Right atrium auricular region (tissue), 2 donors: ENCODE results near the gene AGRN. TPM values are rescaled to one million over a fixed set of nuclear protein-coding genes. Genes with fewer than 3 reads are reported as not detected.

Source experiments
- DNase-seq: peaks from one replicate; pipeline ENCODE4 v3.0.0-alpha.2; 2019; ENCODE audit warnings: low spot score
- H3K27ac ChIP-seq, 2 donors: fragments of 200-600 bp; sonication (generic); 1 replicate in 1 of 2; 2 replicates in 1 of 2; pipeline ENCODE4 v1.5.1; 2016 to 2019
- H3K27me3 ChIP-seq, 2 donors: fragments of 200-600 bp; sonication (generic); one replicate each; pipeline versions ENCODE4 v1.5.1 to v1.6.0; 2017 to 2019
- H3K36me3 ChIP-seq: fragments of 200-600 bp; sonication (generic); one replicate; pipeline ENCODE4 v1.5.1; 2016
- H3K4me1 ChIP-seq, 2 donors: fragments of 200-600 bp; sonication (generic); one replicate each; pipeline versions ENCODE4 v1.5.1 to v1.6.0; 2017 to 2019
- H3K4me3 ChIP-seq, 2 donors: fragments of 200-600 bp; sonication (generic); 1 replicate in 1 of 2; 2 replicates in 1 of 2; pipeline ENCODE4 v1.5.1; 2017 to 2019; ENCODE audit warnings: mild to moderate bottlenecking in 1 of 2, moderate library complexity in 1 of 2
- H3K9me3 ChIP-seq, 2 donors: fragments of 200-600 bp; sonication (generic); one replicate each; pipeline ENCODE4 v1.5.1; 2019
- CTCF ChIP-seq, 2 donors: fragments of 200-600 bp; sonication (generic); IDR thresholded peaks; one replicate each; pipeline ENCODE4 v1.5.1; 2019; ENCODE audit warnings: antibody characterized with exemption in 2 of 2
- total RNA-seq, 2 donors: library from RNA; depleted of rRNA; stranded (reverse); fragments of >200 nt; gene quantifications; one replicate each; pipeline ENCODE4 v1.1.0, GENCODE V29; 2016

AGRN gene
- total RNA-seq, 2 donors from 2014 or later: 22.5 to 27.9 TPM

GRCh38 chr1:995665-996633 lies 24.0 kb upstream of the AGRN start:
- DNase-seq: no peak
- Histone ChIP-seq H3K4me1 (peaks cover 0 to 29% of the 10 kb centered on the region in 2 donors), H3K27me3 (no peaks in the 10 kb centered on the region), H3K27ac (no peak overlapping the region), H3K9me3 (peaks cover 0 to 11% of the 10 kb centered on the region in 2 donors), H3K36me3 (no peaks in the 10 kb centered on the region), H3K4me3 (no peak overlapping the region)
- no peak for TF ChIP-seq CTCF (IDR thresholded peaks at IDR 0.05)

DNA sequence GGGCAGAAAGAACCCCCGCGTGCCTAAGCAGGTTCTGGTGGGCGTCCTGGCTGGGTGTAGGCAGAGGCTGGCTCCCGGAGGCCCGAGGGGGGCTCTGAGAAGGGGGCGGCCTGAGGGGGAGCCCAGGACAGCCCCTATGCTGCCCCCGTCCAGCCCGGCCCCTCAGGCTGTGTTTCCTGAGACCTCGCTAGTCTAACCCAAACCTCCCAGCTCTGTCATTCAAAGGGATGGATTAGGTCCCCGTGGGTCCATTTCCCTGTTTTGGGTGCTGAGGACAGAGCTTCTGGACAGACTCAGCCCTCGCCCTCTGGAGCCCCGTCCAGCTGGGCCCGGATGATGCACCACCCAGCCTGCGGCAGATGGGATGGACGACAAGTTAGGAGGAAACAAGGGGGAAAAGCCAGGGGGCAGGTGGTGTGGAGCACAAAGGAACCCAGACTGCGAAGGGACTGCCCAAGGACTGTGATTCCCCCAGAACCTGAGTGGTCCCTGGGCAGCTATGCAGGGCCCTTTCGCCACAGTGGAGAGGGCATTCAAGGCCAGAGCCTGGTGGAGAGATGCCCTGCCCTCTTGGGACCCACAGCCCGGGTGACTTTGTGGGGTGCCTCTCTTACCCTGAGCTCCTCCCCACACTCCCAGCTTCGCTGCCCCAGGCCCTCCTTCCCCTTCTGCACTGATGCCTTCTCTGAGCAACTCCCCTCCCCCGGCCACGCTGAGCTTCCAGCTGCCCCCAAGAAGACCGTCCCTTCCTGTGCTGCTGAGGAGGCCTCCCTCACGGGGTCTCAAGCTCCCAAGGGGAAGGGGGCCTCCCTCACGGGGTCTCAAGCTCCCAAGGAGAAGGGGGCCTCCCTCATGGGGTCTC lies 22.8 kb upstream of the AGRN start:
- H3K9me3 ChIP-seq: peaks cover 0 to 4% of the 10 kb centered on the region in 2 donors
- DNase-seq: no peak
- no peaks in the 10 kb centered on the region for H3K36me3 ChIP-seq
- TF ChIP-seq CTCF (IDR thresholded peaks at IDR 0.05): no peak
- no peaks in the 10 kb centered on the region for H3K27me3 ChIP-seq
- H3K27ac ChIP-seq: peak overlapping the region in 1 of 2 donors; percentile 99
- no peak overlapping the region for H3K4me3 ChIP-seq
- peaks cover 0 to 40% of the 10 kb centered on the region in 2 donors for H3K4me1 ChIP-seq

GRCh38 chr1:997713-997992 lies 22.3 kb upstream of the AGRN start:
- Histone ChIP-seq H3K9me3 (no peaks in the 10 kb centered on the region), H3K36me3 (no peaks in the 10 kb centered on the region), H3K27me3 (no peaks in the 10 kb centered on the region), H3K4me1 (peaks cover 0 to 41% of the 10 kb centered on the region in 2 donors), H3K27ac (peak overlapping the region; percentile 99), H3K4me3 (peak overlapping the region in 1 of 2 donors; percentile 80)
- DNase-seq: no peak
- no peak for TF ChIP-seq CTCF (IDR thresholded peaks at IDR 0.05)

- H3K4me1 ChIP-seq: peaks cover 0 to 41% of the 10 kb centered on the region in 2 donors
- DNase-seq: no peak
- peak overlapping the region; percentile 99 for H3K27ac ChIP-seq
Observed at GRCh38 chr1:997993-998744, 21.8 kb upstream of the AGRN start.

More at GRCh38 chr1:997993-998744, 21.8 kb upstream of the AGRN start:
- no peaks in the 10 kb centered on the region for H3K36me3 ChIP-seq
- H3K9me3 ChIP-seq: no peaks in the 10 kb centered on the region
- no peaks in the 10 kb centered on the region for H3K27me3 ChIP-seq
- H3K4me3 ChIP-seq: peak overlapping the region; percentile 80 to 81
- TF ChIP-seq CTCF (IDR thresholded peaks at IDR 0.05): no peak
